Measurements from ENCODE around the gene SAP30. TPM values are rescaled to one million over a fixed set of nuclear protein-coding genes. Genes with fewer than 3 reads are reported as not detected.

The SAP30 gene
- total RNA-seq, 1 experiment from 2014 or later, result 13.5 TPM

DNA sequence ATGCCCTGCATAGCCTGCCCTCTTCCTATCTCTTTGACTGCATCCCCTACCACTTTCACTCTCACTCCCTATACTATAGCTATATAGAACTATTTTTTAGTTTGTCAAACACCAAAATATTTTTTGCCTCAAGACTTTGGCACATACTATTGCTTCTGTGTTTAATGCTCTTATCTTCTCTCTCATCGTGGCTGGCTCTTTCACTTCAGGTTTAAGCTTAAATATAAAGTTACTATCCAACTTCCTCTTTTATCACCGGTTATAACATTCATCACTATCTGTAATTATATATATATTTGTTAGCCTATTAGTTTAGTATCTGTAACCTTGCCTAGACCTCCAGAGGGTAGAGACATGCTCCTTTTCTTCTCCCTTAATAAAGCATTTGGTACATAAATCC, 25.1 kb upstream of the SAP30 start:
- Histone ChIP-seq H3K4me2 (ENCODE audit: insufficient read depth, insufficient read length, low read length) (no peak overlapping the region), H4K5ac (ENCODE audit: insufficient read length, low read depth, low read length) (no peak overlapping the region), H2BK20ac (ENCODE audit: low read depth, low read length, poor library complexity, severe bottlenecking) (no peak overlapping the region), H3K4ac (ENCODE audit: low read depth, low read length) (no peak overlapping the region), H3K79me2 (ENCODE audit: insufficient read depth, low read length) (no peaks in the 10 kb centered on the region), H3K27me3 (ENCODE audit: insufficient read depth, low read length) (no peaks in the 10 kb centered on the region), H3K9ac (ENCODE audit: extremely low read depth, insufficient read length, low read length) (no peak overlapping the region), H2BK12ac (ENCODE audit: insufficient read length, low read depth, low read length) (no peak overlapping the region), H3K9me3 (ENCODE audit: control insufficient read depth, low read depth, low read length) (no peaks in the 10 kb centered on the region), H3K18ac (ENCODE audit: insufficient read length, low read depth, low read length) (no peak overlapping the region), H3K4me1 (ENCODE audit: insufficient read depth, low read length) (peaks cover 3% of the 10 kb centered on the region; the same call in 1 of the 2 replicates), H3K23me2 (ENCODE audit: insufficient read length, low read depth, low read length, poor library complexity, severe bottlenecking) (no peaks in the 10 kb centered on the region), H3K27ac (ENCODE audit: insufficient read length, low read depth, low read length) (no peak overlapping the region), H2BK5ac (ENCODE audit: insufficient read length, low read length) (no peak overlapping the region), H2BK15ac (ENCODE audit: low read depth, low read length) (no peak overlapping the region), H3K14ac (ENCODE audit: insufficient read depth, low read length) (no peak overlapping the region), H2BK120ac (ENCODE audit: low read depth, low read length, poor library complexity, severe bottlenecking) (no peak overlapping the region), H3T11ph (ENCODE audit: low read length) (no peak overlapping the region), H2AFZ (ENCODE audit: low read length) (no peak overlapping the region), H3K79me1 (ENCODE audit: insufficient read depth, low read depth, low read length, poor library complexity, severe bottlenecking) (no peaks in the 10 kb centered on the region), H3K56ac (ENCODE audit: insufficient read length, low read depth, low read length) (no peak overlapping the region), H4K91ac (ENCODE audit: insufficient read length, low read depth, low read length) (no peak overlapping the region), H4K20me1 (ENCODE audit: control insufficient read depth, insufficient read depth, insufficient read length) (no peaks in the 10 kb centered on the region), H3K23ac (ENCODE audit: insufficient read length, low read depth, low read length) (no peak overlapping the region), H4K8ac (replicated peaks; ENCODE audit: insufficient read length, low read depth, low read length) (no peak overlapping the region), H2AK5ac (ENCODE audit: insufficient read length, low read length) (no peak overlapping the region)
- no peaks in the 10 kb centered on the region for H3K27me3 Mint-ChIP-seq (ENCODE audit: low read depth)
- TF ChIP-seq, protein P1, sequence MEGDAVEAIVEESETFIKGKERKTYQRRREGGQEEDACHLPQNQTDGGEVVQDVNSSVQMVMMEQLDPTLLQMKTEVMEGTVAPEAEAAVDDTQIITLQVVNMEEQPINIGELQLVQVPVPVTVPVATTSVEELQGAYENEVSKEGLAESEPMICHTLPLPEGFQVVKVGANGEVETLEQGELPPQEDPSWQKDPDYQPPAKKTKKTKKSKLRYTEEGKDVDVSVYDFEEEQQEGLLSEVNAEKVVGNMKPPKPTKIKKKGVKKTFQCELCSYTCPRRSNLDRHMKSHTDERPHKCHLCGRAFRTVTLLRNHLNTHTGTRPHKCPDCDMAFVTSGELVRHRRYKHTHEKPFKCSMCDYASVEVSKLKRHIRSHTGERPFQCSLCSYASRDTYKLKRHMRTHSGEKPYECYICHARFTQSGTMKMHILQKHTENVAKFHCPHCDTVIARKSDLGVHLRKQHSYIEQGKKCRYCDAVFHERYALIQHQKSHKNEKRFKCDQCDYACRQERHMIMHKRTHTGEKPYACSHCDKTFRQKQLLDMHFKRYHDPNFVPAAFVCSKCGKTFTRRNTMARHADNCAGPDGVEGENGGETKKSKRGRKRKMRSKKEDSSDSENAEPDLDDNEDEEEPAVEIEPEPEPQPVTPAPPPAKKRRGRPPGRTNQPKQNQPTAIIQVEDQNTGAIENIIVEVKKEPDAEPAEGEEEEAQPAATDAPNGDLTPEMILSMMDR (conservative IDR thresholded peaks at IDR 0.05), result no peak
- H3K4me1 Mint-ChIP-seq, result peaks cover 20 to 41% of the 10 kb centered on the region in 2 experiments
- DNase-seq, result no peak
- H3K27ac Mint-ChIP-seq, result no peak overlapping the region
- WGBS (ENCODE audit: extremely low coverage, insufficient read length, low lambda C conversion rate), result no CpG with 5 or more reads among the region's 2 CpGs
- peaks cover 0 to 4% (median 2%) of the 10 kb centered on the region in 3 experiments; a peak in 1 of 7 replicates for H3K36me3 Mint-ChIP-seq (ENCODE audit: insufficient read depth in 1 of 3, low read depth in 3 of 3)
- peaks cover 0 to 3% of the 10 kb centered on the region in 2 experiments; a peak in 2 of 5 replicates for H3K9me3 Mint-ChIP-seq
- no peak overlapping the region for H3K4me3 Mint-ChIP-seq
